ENCODE data around the gene DHX8.
"Not testable (repeated sequence)": the region's sequence is repeated elsewhere in the genome, so short reads cannot be mapped to it uniquely, and the experiment has no call there.

DHX8 gene

GRCh38 chr17:43483674-43484551 is at the start of gene DHX8:
Gene DHX8, plus strand, starts transcription at chr17:43483975. Its CDS starts 63 bp downstream, at chr17:43484038.
- DNase-seq, result peak; percentile 96 to 99

DNA sequence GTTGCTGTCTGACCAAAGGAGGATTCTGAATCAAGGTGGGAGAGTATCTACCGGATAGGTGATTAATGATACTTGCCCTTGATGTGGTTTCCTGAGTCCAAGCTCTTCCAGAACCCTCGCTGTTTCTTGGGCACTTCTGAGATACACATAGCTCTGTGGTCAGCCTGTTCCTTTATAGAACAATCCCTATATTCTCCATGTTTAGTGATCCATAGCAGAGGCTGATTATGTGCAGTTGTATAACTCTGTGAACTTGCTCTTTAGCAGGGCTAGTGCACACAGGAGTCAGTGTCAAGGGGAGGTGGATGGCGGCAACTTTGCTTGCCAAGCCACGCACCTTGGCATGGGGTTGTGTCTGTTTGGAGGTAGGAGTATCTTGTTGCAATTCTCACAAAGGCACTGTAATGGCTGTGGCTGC is 48.9 kb upstream of the DHX8 start:
- DNase-seq, result no peak

GRCh38 chr17:43437756-43438155 is 46.0 kb upstream of the DHX8 start:
- no peak for DNase-seq

DNA sequence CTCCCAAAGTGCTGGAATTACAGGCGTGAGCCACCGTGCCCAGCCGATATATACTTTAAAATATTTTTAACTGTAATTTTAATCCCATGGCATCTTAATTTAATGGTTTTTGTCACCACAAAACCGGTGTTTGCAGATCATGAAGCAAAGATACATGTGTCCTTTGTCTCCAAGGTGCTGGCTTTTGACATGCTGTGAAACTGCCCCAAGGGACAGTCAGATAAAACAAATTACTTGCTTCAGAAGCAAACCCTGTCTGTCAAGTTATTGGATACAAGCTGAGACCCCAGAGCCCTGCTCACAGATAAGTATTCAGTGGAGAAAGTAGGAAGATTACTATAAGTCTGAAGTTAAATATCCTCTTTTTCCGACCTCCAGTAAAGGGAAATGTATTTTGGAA is 45.1 kb upstream of the DHX8 start:
- DNase-seq, result no peak

DNA sequence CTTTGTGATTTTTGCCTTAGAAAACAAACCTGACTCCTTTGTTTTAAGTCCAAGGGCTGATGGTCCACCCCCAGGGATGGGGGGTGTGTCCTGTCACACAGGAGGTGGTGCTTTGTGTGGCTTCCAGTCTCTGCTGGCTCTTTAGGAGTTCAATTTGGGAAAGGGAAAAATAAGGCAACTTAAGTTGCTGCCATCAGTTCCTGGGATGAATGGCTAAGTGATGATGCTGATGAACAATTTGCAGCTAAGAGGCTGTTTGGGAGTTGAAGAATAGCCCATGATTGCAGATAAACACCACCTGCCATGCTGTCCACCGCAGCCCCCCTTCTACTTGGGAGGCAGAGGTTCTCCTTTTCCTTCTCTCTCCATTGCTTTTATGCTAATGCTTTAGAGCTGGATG is 44.7 kb upstream of the DHX8 start:
- no peak for DNase-seq

DNA sequence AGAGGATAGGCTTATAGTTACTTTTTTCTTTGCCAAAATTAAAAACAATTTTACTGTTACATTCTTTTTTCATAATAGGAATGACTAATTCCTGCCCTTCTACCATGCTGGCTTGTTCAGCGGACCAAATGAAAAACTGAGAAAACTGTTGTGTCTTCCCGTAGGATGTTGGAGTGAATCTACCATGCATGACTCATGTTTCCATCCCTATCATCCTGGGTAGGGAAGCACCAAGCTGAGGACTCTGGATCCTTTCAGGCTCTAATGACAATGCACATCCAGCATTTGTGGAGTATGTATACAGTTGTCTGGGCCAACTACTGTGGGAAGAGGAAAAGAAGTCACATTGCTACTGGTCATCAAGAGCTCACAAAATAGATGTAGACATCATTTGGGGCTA is 41.1 kb upstream of the DHX8 start:
- DNase-seq, result no peak

- no peak for DNase-seq
Measured at GRCh38 chr17:43443381-43443780, 40.4 kb upstream of the DHX8 start.

GRCh38 chr17:43444223-43445008 is 39.4 kb upstream of the DHX8 start:
- DNase-seq, result no peak

GRCh38 chr17:43445009-43445589 is 38.7 kb upstream of the DHX8 start:
- no peak for DNase-seq

DNA sequence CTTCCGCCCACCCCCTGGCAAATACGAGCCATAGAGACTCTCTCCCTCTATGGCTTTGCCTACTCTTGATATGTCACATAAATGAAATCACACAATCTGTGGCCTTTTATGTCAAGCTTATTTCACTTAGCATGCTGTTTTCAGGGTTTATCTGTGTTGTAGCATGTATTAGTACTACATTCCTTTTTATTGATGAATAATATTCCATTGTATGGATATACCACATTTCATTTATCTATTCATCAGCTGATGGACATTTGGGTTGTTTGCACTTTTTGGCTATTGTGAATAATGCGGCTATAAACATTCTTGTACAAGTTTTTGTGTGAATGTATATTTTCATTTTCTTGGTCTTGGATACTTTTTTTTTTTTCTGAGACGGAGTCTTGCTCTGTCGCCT is 37.0 kb upstream of the DHX8 start:
- no peak for DNase-seq

GRCh38 chr17:43448720-43449469 is 34.9 kb upstream of the DHX8 start:
- no peak for DNase-seq

- no peak for DNase-seq
Measured at GRCh38 chr17:43449470-43450248, 34.1 kb upstream of the DHX8 start.

GRCh38 chr17:43450791-43451190 is 33.0 kb upstream of the DHX8 start:
- not testable (repeated sequence) for DNase-seq

DNA sequence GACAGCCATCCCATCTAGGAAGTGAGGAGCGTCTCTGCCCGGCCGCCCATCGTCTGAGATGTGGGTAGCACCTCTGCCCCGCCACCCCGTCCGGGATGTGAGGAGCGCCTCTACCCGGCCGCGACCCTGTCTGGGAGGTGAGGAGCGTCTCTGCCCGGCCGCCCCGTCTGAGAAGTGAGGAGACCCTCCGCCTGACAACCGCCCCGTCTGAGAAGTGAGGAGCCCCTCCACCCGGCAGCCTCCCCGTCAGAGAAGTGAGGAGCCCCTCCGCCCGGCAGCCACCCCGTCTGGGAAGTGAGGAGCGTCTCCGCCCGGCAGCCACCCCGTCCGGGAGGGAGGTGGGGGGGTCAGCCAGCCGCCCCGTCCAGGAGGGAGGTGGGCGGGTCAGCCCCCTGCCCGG is 32.0 kb upstream of the DHX8 start:
- DNase-seq, result not testable (repeated sequence)

DNA sequence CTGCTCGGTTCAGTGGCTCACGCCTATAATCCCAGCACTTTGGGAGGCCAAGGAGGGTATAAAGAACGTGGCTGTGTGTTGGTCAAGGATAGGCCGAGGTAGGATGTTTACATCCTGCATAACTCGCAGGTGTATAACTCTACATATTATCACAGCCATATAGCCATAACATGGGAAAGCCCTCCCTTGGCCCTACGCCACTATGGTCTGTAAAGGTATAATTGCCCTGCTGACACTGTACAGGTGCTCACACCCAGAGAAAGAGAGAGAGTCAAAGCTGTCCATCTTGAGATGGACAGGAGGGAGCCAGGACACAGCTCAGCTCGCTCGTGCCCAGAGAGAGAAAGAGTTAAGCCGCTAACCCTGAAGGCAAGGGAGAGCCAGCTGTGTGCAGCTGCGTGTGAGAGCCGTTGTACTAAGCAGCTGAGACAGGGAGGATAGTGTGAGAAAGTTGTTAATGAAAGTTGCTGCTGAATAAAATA is 30.4 kb upstream of the DHX8 start:
- DNase-seq, result no peak

GRCh38 chr17:43454868-43455267 is 28.9 kb upstream of the DHX8 start:
- no peak for DNase-seq

DNA sequence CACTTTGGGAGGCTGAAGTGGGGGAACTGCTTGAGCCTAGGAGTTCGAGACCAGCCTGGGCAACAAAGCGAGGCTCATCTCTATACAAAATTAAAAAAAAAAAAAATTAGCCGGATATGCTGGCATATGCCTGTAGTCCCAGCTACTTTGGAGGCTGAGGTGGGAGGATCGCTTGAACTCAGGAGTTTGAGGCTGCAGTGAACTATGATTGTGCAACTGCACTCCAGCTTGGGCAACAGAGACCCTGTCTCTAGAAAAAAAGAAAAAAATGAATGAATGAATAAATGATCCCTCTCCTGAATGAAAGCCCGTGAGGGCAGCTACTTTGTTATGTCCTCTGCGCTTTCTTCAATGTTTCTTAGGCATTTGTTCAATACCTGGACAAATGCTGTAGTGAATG is 27.7 kb upstream of the DHX8 start:
- no peak for DNase-seq

GRCh38 chr17:43456661-43457361 is 27.0 kb upstream of the DHX8 start:
- no peak for DNase-seq

GRCh38 chr17:43457362-43457692 is 26.4 kb upstream of the DHX8 start:
- DNase-seq, result no peak

GRCh38 chr17:43459878-43460277 is 23.9 kb upstream of the DHX8 start:
- DNase-seq, result not testable (repeated sequence)

GRCh38 chr17:43461185-43461584 is 22.6 kb upstream of the DHX8 start:
- no peak for DNase-seq

All from NCI-H187 (cell line).